ENCODE results near the gene ANKMY1. TPM values are rescaled to one million over a fixed set of nuclear protein-coding genes. Genes with fewer than 3 reads are reported as not detected.
"Not testable (repeated sequence)": the region's sequence is repeated elsewhere in the genome, so short reads cannot be mapped to it uniquely, and the experiment has no call there.

ANKMY1 gene
- total and polyA plus RNA-seq, 10 donors: 7.6 to 45.5 (median 29.4) TPM

- peaks cover 53 to 86% (median 82%) of the 10 kb centered on the region in 6 donors for H3K4me1 ChIP-seq
- no peaks in the 10 kb centered on the region for H3K9me3 ChIP-seq
- 67 to 76% (median 74%) methylated on average over 10 of the region's 10 CpGs for WGBS, 5 donors
Measured at GRCh38 chr2:240564561-240565332, 7.0 kb upstream of the ANKMY1 start.

GRCh38 chr2:240563951-240564560 is 6.3 kb upstream of the ANKMY1 start:
- Histone ChIP-seq H3K4me3 (peak overlapping the region in 1 of 8 donors; percentile 78), H3K9me3 (no peaks in the 10 kb centered on the region), H3K27me3 (replicated peaks in 1 of 7) (no peaks in the 10 kb centered on the region), H3K36me3 (peaks cover 0 to 10% (median 0%) of the 10 kb centered on the region in 6 donors), H3K27ac (peak overlapping the region; percentile 93 to 100 (median 96)), H3K4me1 (peaks cover 54 to 86% (median 82%) of the 10 kb centered on the region in 6 donors)
- WGBS, 5 donors: 93 to 95% (median 94%) methylated on average over 12 of the region's 12 CpGs
- intact Hi-C loops (cut with DNase I; ENCODE audit: low total_unique reads): no loop called here
- DNase-seq: peak; percentile 76
- TF ChIP-seq POLR2A (IDR thresholded peaks at IDR 0.05) (no peak), CTCF (IDR thresholded peaks at IDR 0.05 in 8 of 11, conservative IDR thresholded peaks at IDR 0.05 in 3 of 11) (no peak), POLR2AphosphoS5 (IDR thresholded peaks at IDR 0.05) (no peak)

More at GRCh38 chr2:240564561-240565332, 7.0 kb upstream of the ANKMY1 start:
- Histone ChIP-seq H3K27ac (peak overlapping the region; percentile 93 to 100 (median 96)), H3K4me3 (peak overlapping the region in 6 of 8 donors; percentile 23 to 78 (median 60)), H3K36me3 (peaks cover 0 to 10% (median 0%) of the 10 kb centered on the region in 6 donors), H3K27me3 (replicated peaks in 1 of 7) (no peaks in the 10 kb centered on the region)
- intact Hi-C loops (cut with DNase I; ENCODE audit: low total_unique reads): no loop called here
- TF ChIP-seq CTCF (IDR thresholded peaks at IDR 0.05 in 8 of 11, conservative IDR thresholded peaks at IDR 0.05 in 3 of 11): peak in 1 of 11 experiments; percentile 25
- TF ChIP-seq POLR2A (IDR thresholded peaks at IDR 0.05): no peak
- DNase-seq: peak; percentile 73

- Histone ChIP-seq H3K4me1 (peaks cover 61 to 92% (median 89%) of the 10 kb centered on the region in 6 donors), H3K36me3 (peaks cover 0 to 17% (median 0%) of the 10 kb centered on the region in 6 donors), H3K27ac (peak overlapping the region in 5 of 8 donors; percentile 97 to 100 (median 100))
- DNase-seq: peak; percentile 76
- H3K4me3 ChIP-seq; H3K9me3 ChIP-seq; intact Hi-C loops (cut with DNase I; ENCODE audit: low total_unique reads); H3K27me3 ChIP-seq (replicated peaks in 1 of 7): not testable (repeated sequence)
- WGBS, 5 donors: 95 to 99% (median 98%) methylated on average over 17 of the region's 17 CpGs
Measured at GRCh38 chr2:240563231-240563630, 5.4 kb upstream of the ANKMY1 start.

- TF ChIP-seq CTCF (IDR thresholded peaks at IDR 0.05 in 8 of 11, conservative IDR thresholded peaks at IDR 0.05 in 3 of 11): peak in 2 of 11 experiments; percentile 5 to 26
- peak in 1 of 3 donors; percentile 5 for TF ChIP-seq POLR2A (IDR thresholded peaks at IDR 0.05)
- TF ChIP-seq POLR2AphosphoS5 (IDR thresholded peaks at IDR 0.05): no peak
Measured at GRCh38 chr2:240561325-240561971, 3.7 kb upstream of the ANKMY1 start.

More at GRCh38 chr2:240561325-240561971, 3.7 kb upstream of the ANKMY1 start:
- WGBS, 5 donors: 11 to 21% (median 16%) methylated on average over 12 to 14 of the region's 14 CpGs
- H3K36me3 ChIP-seq: peaks cover 0 to 18% (median 0%) of the 10 kb centered on the region in 6 donors
- no peaks in the 10 kb centered on the region for H3K9me3 ChIP-seq
- H3K4me3 ChIP-seq: peak overlapping the region in 7 of 8 donors; percentile 69 to 86 (median 82)
- H3K27ac ChIP-seq: peak overlapping the region; percentile 71 to 100 (median 100)
- intact Hi-C loops (cut with DNase I; ENCODE audit: low total_unique reads): no loop called here
- no peak for DNase-seq
- H3K27me3 ChIP-seq (replicated peaks in 1 of 7): peaks cover 0 to 7% (median 0%) of the 10 kb centered on the region in 7 donors
- peaks cover 61 to 93% (median 89%) of the 10 kb centered on the region in 6 donors for H3K4me1 ChIP-seq

All from spleen (tissue), 11 donors.